Thyroid gland (tissue), 4 donors: ENCODE measurements around the gene OXCT2. TPM values are rescaled to one million over a fixed set of nuclear protein-coding genes. Genes with fewer than 3 reads are reported as not detected.
"Not testable (repeated sequence)": the region's sequence is repeated elsewhere in the genome, so short reads cannot be mapped to it uniquely, and the experiment has no call there.

Experiments used
- DNase-seq, 2 donors: peaks; one replicate each; pipeline ENCODE4 v3.0.0-alpha.2; 2019
- H3K27ac ChIP-seq, 3 donors: fragments of 200-600 bp; sonication (generic); 1 replicate in 2 of 3; 2 replicates in 1 of 3; pipeline ENCODE4 v1.5.1; 2016 to 2019; ENCODE audit warnings: mild to moderate bottlenecking in 1 of 3, moderate library complexity in 1 of 3
- H3K27me3 ChIP-seq: fragments of 200-600 bp; sonication (generic); one replicate; pipeline ENCODE4 v1.5.1; 2019
- H3K36me3 ChIP-seq, 2 donors: fragments of 200-600 bp; sonication (generic); one replicate each; pipeline ENCODE4 v1.5.1; 2016 to 2019
- H3K4me1 ChIP-seq, 2 donors: fragments of 200-600 bp; sonication (generic); one replicate each; pipeline ENCODE4 v1.5.1; 2017 to 2019
- H3K4me3 ChIP-seq, 3 donors: fragments of 200-600 bp; sonication (generic); replicated peaks in 1 of 3; 1 replicate in 2 of 3; 2 replicates in 1 of 3; pipeline ENCODE4 v1.5.1; 2016; ENCODE audit warnings: mild to moderate bottlenecking in 1 of 3
- H3K9me3 ChIP-seq: fragments of 200-600 bp; sonication (generic); one replicate; pipeline ENCODE4 v1.5.1; 2017
- CTCF ChIP-seq, 6 experiments: fragments of 200-600 bp in 3 of 6; fragments of 450-650 bp in 3 of 6; sonication (generic) in 3 of 6; IDR thresholded peaks; one replicate each; pipeline ENCODE4 v1.5.1; 2016 to 2019; ENCODE audit warnings: antibody characterized with exemption in 6 of 6, mild to moderate bottlenecking in 2 of 6, inconsistent platforms in 1 of 6, moderate library complexity in 1 of 6
- POLR2A ChIP-seq, 2 donors: fragments of 450-650 bp; IDR thresholded peaks; one replicate each; pipeline ENCODE4 v1.6.1; 2017; ENCODE audit warnings: antibody characterized with exemption in 2 of 2, mild to moderate bottlenecking in 2 of 2, moderate library complexity in 1 of 2
- WGBS, 2 donors: methylation state at CpG; one replicate each; pipeline ENCODE4 v1.1.5; 2017; 5-methylcytosine and 5-hydroxymethylcytosine counted together
- intact Hi-C: fragments of 100-400 bp; cut with DNase I; formaldehyde crosslinking; loops from one replicate; pipeline ENCODE4 v1.15.1; 2023
- total RNA-seq, 4 donors: library from RNA; depleted of rRNA; stranded (reverse); fragments of >200 nt; gene quantifications; one replicate each; pipeline ENCODE4 v1.2.3, GENCODE V29; 2016

OXCT2 gene
- total RNA-seq, 4 donors from 2014 or later = 2.6 to 8.2 (median 3.5) TPM

- 86 to 94% methylated on average over 4 of the region's 4 CpGs for WGBS, 2 donors
- TF ChIP-seq POLR2A (IDR thresholded peaks at IDR 0.05) = no peak
- TF ChIP-seq CTCF (IDR thresholded peaks at IDR 0.05) = no peak
- H3K27ac ChIP-seq = no peak overlapping the region
Measured at GRCh38 chr1:39777306-39777705, 6.2 kb upstream of the OXCT2 start.

GRCh38 chr1:39776886-39777285 is 5.7 kb upstream of the OXCT2 start:
- DNase-seq = no peak
- TF ChIP-seq POLR2A (IDR thresholded peaks at IDR 0.05) = no peak
- no peak for TF ChIP-seq CTCF (IDR thresholded peaks at IDR 0.05)
- H3K36me3 ChIP-seq = no peaks in the 10 kb centered on the region
- H3K27me3 ChIP-seq = no peaks in the 10 kb centered on the region
- no peak overlapping the region for H3K27ac ChIP-seq
- intact Hi-C loops = no loop called here
- 83 to 90% methylated on average over 4 of the region's 4 CpGs for WGBS, 2 donors
- H3K9me3 ChIP-seq = no peaks in the 10 kb centered on the region
- no peak overlapping the region for H3K4me3 ChIP-seq
- H3K4me1 ChIP-seq = no peaks in the 10 kb centered on the region

More at GRCh38 chr1:39777306-39777705, 6.2 kb upstream of the OXCT2 start:
- Histone ChIP-seq H3K4me1 (no peaks in the 10 kb centered on the region), H3K4me3 (no peak overlapping the region), H3K36me3 (no peaks in the 10 kb centered on the region), H3K27me3 (no peaks in the 10 kb centered on the region), H3K9me3 (no peaks in the 10 kb centered on the region)
- DNase-seq = no peak
- intact Hi-C loops = no loop called here

GRCh38 chr1:39776400-39776713 is 5.2 kb upstream of the OXCT2 start:
- Histone ChIP-seq H3K4me3 (no peak overlapping the region), H3K9me3 (no peaks in the 10 kb centered on the region), H3K27me3 (no peaks in the 10 kb centered on the region), H3K27ac (no peak overlapping the region), H3K4me1 (no peaks in the 10 kb centered on the region), H3K36me3 (no peaks in the 10 kb centered on the region)
- WGBS, 2 donors = 89 to 90% methylated on average over 12 of the region's 12 CpGs
- DNase-seq = no peak
- TF ChIP-seq POLR2A (IDR thresholded peaks at IDR 0.05) (no peak), CTCF (IDR thresholded peaks at IDR 0.05) (no peak)
- intact Hi-C loops = no loop called here

- intact Hi-C loops, H3K36me3 ChIP-seq, H3K27ac ChIP-seq, H3K4me1 ChIP-seq, H3K27me3 ChIP-seq, DNase-seq, H3K4me3 ChIP-seq, H3K9me3 ChIP-seq: not testable (repeated sequence)
- WGBS, 2 donors = 84 to 89% methylated on average over 12 to 13 of the region's 20 CpGs
Measured at GRCh38 chr1:39775676-39776399, 4.7 kb upstream of the OXCT2 start.

- H3K9me3 ChIP-seq, DNase-seq, H3K4me3 ChIP-seq, H3K4me1 ChIP-seq, intact Hi-C loops, H3K27ac ChIP-seq, H3K36me3 ChIP-seq, H3K27me3 ChIP-seq: not testable (repeated sequence)
- WGBS, 2 donors = 80 to 92% methylated on average over 2 to 8 of the region's 11 CpGs
Measured at GRCh38 chr1:39775141-39775540, 4.0 kb upstream of the OXCT2 start.

GRCh38 chr1:39773369-39773979 is 2.3 kb upstream of the OXCT2 start:
- intact Hi-C loops, H3K27me3 ChIP-seq, H3K9me3 ChIP-seq, H3K27ac ChIP-seq, H3K36me3 ChIP-seq, H3K4me3 ChIP-seq, H3K4me1 ChIP-seq, DNase-seq: not testable (repeated sequence)
- WGBS, 2 donors = no CpG with 5 or more reads among the region's 23 CpGs

- 20 to 23% methylated on average over 21 to 24 of the region's 71 CpGs for WGBS, 2 donors
Measured at GRCh38 chr1:39770100-39771021, 787 bp downstream of the OXCT2 start.

GRCh38 chr1:39769502-39769901 is 1.6 kb downstream of the OXCT2 start:
- intact Hi-C loops, H3K4me1 ChIP-seq, H3K27ac ChIP-seq, DNase-seq, H3K27me3 ChIP-seq, H3K4me3 ChIP-seq, H3K9me3 ChIP-seq, H3K36me3 ChIP-seq: not testable (repeated sequence)
- WGBS, 2 donors = 79 to 82% methylated on average over 11 to 16 of the region's 19 CpGs

More at GRCh38 chr1:39770100-39771021, 787 bp downstream of the OXCT2 start:
- H3K36me3 ChIP-seq, H3K27me3 ChIP-seq, H3K27ac ChIP-seq, H3K4me3 ChIP-seq, H3K4me1 ChIP-seq, DNase-seq, intact Hi-C loops, H3K9me3 ChIP-seq: not testable (repeated sequence)

GRCh38 chr1:39766466-39766865 is 4.7 kb downstream of the OXCT2 start:
- 71% methylated on average over 3 of the region's 5 CpGs; no CpG with 5 or more reads in 1 of the 2 donors for WGBS, 2 donors
- H3K9me3 ChIP-seq, H3K27ac ChIP-seq, H3K4me3 ChIP-seq, H3K4me1 ChIP-seq, H3K27me3 ChIP-seq, DNase-seq, intact Hi-C loops, H3K36me3 ChIP-seq: not testable (repeated sequence)
